HEK293 (cell line): ENCODE measurements around the gene VSIR.

ENCODE experiments used
- BCL11A ChIP-seq: fragments of 450-650 bp; formaldehyde crosslinking; IDR thresholded peaks from 2 replicates; pipeline ENCODE4 v1.5.1; 2016; ENCODE audit warnings: low read depth, missing biosample characterization, missing genetic modification characterization
- KLF16 ChIP-seq: fragments of 450-650 bp; formaldehyde crosslinking; IDR thresholded peaks from 2 replicates; pipeline ENCODE4 v1.5.1; 2017; ENCODE audit warnings: missing biosample characterization, missing genetic modification characterization
- ZBTB17 ChIP-seq: fragments of 450-650 bp; formaldehyde crosslinking; IDR thresholded peaks from 2 replicates; pipeline ENCODE4 v1.5.1; 2016; ENCODE audit warnings: missing biosample characterization, missing genetic modification characterization
- ZBTB8A ChIP-seq: fragments of 450-650 bp; formaldehyde crosslinking; IDR thresholded peaks from 2 replicates; pipeline ENCODE4 v1.5.1; 2016; ENCODE audit warnings: missing biosample characterization, missing genetic modification characterization
- ZNF132 ChIP-seq: fragments of 450-650 bp; formaldehyde crosslinking; IDR thresholded peaks from 2 replicates; pipeline ENCODE4 v1.5.1; 2017; ENCODE audit warnings: missing biosample characterization, missing genetic modification characterization, borderline replicate concordance
- ZNF335 ChIP-seq: fragments of 450-650 bp; formaldehyde crosslinking; conservative IDR thresholded peaks from 2 replicates; pipeline ENCODE4 v1.5.1; 2016; ENCODE audit warnings: missing biosample characterization, missing genetic modification characterization
- ZNF398 ChIP-seq: fragments of 450-650 bp; formaldehyde crosslinking; IDR thresholded peaks from 2 replicates; pipeline ENCODE4 v1.5.1; 2017; ENCODE audit warnings: missing biosample characterization, missing genetic modification characterization
- ZNF624 ChIP-seq: fragments of 450-650 bp; formaldehyde crosslinking; IDR thresholded peaks from 2 replicates; pipeline ENCODE4 v1.5.1; 2017; ENCODE audit warnings: missing biosample characterization, missing genetic modification characterization
- ZNF692 ChIP-seq: fragments of 450-650 bp; formaldehyde crosslinking; IDR thresholded peaks from 2 replicates; pipeline ENCODE4 v1.5.1; 2016; ENCODE audit warnings: missing biosample characterization, missing genetic modification characterization
- ZNF791 ChIP-seq: fragments of 450-650 bp; formaldehyde crosslinking; IDR thresholded peaks from 2 replicates; pipeline ENCODE4 v1.5.1; 2016; ENCODE audit warnings: missing biosample characterization, missing genetic modification characterization
- ZSCAN4 ChIP-seq: fragments of 450-650 bp; formaldehyde crosslinking; IDR thresholded peaks from 2 replicates; pipeline ENCODE4 v1.5.1; 2017; ENCODE audit warnings: missing biosample characterization, missing genetic modification characterization
- TF ChIP-seq, protein P1 (sequence below): fragments of 450-650 bp; formaldehyde crosslinking; conservative IDR thresholded peaks from 2 replicates; pipeline ENCODE4 v1.5.1; 2016; ENCODE audit warnings: low read depth, missing biosample characterization, missing genetic modification characterization
- TF ChIP-seq, protein P2 (sequence below): fragments of 450-650 bp; formaldehyde crosslinking; IDR thresholded peaks from 2 replicates; pipeline ENCODE4 v1.5.1; 2017; ENCODE audit warnings: missing biosample characterization, missing genetic modification characterization
- TF ChIP-seq, protein P3 (sequence below): fragments of 450-650 bp; formaldehyde crosslinking; IDR thresholded peaks from 2 replicates; pipeline ENCODE4 v1.5.1; 2016; ENCODE audit warnings: missing biosample characterization, missing genetic modification characterization, low read depth

Gene VSIR

GRCh38 chr10:71812016-71812912 lies 38.9 kb upstream of the VSIR start (continued):
- TF ChIP-seq, protein P1, sequence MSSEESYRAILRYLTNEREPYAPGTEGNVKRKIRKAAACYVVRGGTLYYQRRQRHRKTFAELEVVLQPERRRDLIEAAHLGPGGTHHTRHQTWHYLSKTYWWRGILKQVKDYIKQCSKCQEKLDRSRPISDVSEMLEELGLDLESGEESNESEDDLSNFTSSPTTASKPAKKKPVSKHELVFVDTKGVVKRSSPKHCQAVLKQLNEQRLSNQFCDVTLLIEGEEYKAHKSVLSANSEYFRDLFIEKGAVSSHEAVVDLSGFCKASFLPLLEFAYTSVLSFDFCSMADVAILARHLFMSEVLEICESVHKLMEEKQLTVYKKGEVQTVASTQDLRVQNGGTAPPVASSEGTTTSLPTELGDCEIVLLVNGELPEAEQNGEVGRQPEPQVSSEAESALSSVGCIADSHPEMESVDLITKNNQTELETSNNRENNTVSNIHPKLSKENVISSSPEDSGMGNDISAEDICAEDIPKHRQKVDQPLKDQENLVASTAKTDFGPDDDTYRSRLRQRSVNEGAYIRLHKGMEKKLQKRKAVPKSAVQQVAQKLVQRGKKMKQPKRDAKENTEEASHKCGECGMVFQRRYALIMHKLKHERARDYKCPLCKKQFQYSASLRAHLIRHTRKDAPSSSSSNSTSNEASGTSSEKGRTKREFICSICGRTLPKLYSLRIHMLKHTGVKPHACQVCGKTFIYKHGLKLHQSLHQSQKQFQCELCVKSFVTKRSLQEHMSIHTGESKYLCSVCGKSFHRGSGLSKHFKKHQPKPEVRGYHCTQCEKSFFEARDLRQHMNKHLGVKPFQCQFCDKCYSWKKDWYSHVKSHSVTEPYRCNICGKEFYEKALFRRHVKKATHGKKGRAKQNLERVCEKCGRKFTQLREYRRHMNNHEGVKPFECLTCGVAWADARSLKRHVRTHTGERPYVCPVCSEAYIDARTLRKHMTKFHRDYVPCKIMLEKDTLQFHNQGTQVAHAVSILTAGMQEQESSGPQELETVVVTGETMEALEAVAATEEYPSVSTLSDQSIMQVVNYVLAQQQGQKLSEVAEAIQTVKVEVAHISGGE (tag by site-specific recombination), result no peak
- TF ChIP-seq ZNF398 (tag by site-specific recombination) (no peak), ZNF791 (tag by site-specific recombination) (no peak), ZBTB8A (tag by site-specific recombination) (peak; percentile 54; the same call in 1 of the 2 replicates), BCL11A (0 out of 2 replicates have a peak, but pooled peaks have one; percentile 9), ZSCAN4 (tag by site-specific recombination) (no peak), KLF16 (tag by site-specific recombination) (peak; percentile 49), ZNF132 (no peak), ZNF692 (tag by site-specific recombination) (0 out of 2 replicates have a peak, but pooled peaks have one; percentile 42), ZNF335 (tag by site-specific recombination) (no peak), ZNF624 (no peak), ZBTB17 (tag by site-specific recombination) (peak; percentile 99)
- TF ChIP-seq, protein P2, sequence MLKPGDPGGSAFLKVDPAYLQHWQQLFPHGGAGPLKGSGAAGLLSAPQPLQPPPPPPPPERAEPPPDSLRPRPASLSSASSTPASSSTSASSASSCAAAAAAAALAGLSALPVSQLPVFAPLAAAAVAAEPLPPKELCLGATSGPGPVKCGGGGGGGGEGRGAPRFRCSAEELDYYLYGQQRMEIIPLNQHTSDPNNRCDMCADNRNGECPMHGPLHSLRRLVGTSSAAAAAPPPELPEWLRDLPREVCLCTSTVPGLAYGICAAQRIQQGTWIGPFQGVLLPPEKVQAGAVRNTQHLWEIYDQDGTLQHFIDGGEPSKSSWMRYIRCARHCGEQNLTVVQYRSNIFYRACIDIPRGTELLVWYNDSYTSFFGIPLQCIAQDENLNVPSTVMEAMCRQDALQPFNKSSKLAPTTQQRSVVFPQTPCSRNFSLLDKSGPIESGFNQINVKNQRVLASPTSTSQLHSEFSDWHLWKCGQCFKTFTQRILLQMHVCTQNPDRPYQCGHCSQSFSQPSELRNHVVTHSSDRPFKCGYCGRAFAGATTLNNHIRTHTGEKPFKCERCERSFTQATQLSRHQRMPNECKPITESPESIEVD, result no peak
- TF ChIP-seq, protein P3, sequence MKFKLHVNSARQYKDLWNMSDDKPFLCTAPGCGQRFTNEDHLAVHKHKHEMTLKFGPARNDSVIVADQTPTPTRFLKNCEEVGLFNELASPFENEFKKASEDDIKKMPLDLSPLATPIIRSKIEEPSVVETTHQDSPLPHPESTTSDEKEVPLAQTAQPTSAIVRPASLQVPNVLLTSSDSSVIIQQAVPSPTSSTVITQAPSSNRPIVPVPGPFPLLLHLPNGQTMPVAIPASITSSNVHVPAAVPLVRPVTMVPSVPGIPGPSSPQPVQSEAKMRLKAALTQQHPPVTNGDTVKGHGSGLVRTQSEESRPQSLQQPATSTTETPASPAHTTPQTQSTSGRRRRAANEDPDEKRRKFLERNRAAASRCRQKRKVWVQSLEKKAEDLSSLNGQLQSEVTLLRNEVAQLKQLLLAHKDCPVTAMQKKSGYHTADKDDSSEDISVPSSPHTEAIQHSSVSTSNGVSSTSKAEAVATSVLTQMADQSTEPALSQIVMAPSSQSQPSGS (tag by site-specific recombination), result peak; percentile 15; the same call in 1 of the 2 replicates
